Retinal pigment epithelial cell (primary cell): ENCODE measurements around the gene GBA2.

Source experiments
- DNase-seq: peaks from one replicate; pipeline ENCODE4 v3.0.0-alpha.2; 2010; ENCODE audit warnings: low read depth
- H3K4me3 ChIP-seq: 2 replicates; pipeline ENCODE4 v1.5.1; 2011; ENCODE audit warnings: mild to moderate bottlenecking, low read length, control low read depth, moderate library complexity
- CTCF ChIP-seq: conservative IDR thresholded peaks from 2 replicates; pipeline ENCODE4 v1.5.1; 2011; ENCODE audit warnings: low read depth, low read length, control low read depth, inconsistent platforms

Gene GBA2

GRCh38 chr9:35697486-35697885 lies 51.5 kb downstream of the GBA2 start:
- no peak for TF ChIP-seq CTCF
- no peak overlapping the region for H3K4me3 ChIP-seq
- DNase-seq, result no peak

- TF ChIP-seq CTCF, result peak; percentile 97
- no peak overlapping the region for H3K4me3 ChIP-seq
- DNase-seq, result no peak
These were observed 52.4 kb downstream of the GBA2 start for GRCh38 chr9:35696520-35697215.

GRCh38 chr9:35695943-35696401 lies 53.1 kb downstream of the GBA2 start:
- TF ChIP-seq CTCF, result no peak
- H3K4me3 ChIP-seq, result no peak overlapping the region
- DNase-seq, result no peak

- H3K4me3 ChIP-seq, result no peak overlapping the region
- no peak for TF ChIP-seq CTCF
- DNase-seq, result no peak
These were observed 57.2 kb downstream of the GBA2 start for GRCh38 chr9:35691757-35692301.

GRCh38 chr9:35691334-35691650 lies 57.7 kb downstream of the GBA2 start:
- H3K4me3 ChIP-seq, result peak overlapping the region; percentile 81
- DNase-seq, result no peak
- TF ChIP-seq CTCF, result no peak

GRCh38 chr9:35690614-35691333 lies 58.3 kb downstream of the GBA2 start:
- TF ChIP-seq CTCF, result no peak
- no peak for DNase-seq

GRCh38 chr9:35690294-35690613 lies 58.8 kb downstream of the GBA2 start:
- peak overlapping the region; percentile 81 for H3K4me3 ChIP-seq
- no peak for TF ChIP-seq CTCF
- no peak for DNase-seq

More at GRCh38 chr9:35690614-35691333, 58.3 kb downstream of the GBA2 start:
- peak overlapping the region; percentile 81 for H3K4me3 ChIP-seq
